ENCODE measurements around the gene SLC6A11.

Gene SLC6A11

GRCh38 chr3:10940106-10940505, 124.1 kb downstream of the SLC6A11 start:
- no peak overlapping the region for H3K27ac ChIP-seq (ENCODE audit: low read length, poor library complexity, severe bottlenecking)
- no peaks in the 10 kb centered on the region for H3K4me1 ChIP-seq (ENCODE audit: control insufficient read depth, insufficient read depth, low read depth, low read length)
- H3K27me3 ChIP-seq (ENCODE audit: control insufficient read depth in 1 of 2, insufficient read depth in 1 of 2, low read length in 2 of 2), result peaks cover 24 to 75% of the 10 kb centered on the region in 2 experiments
- no peak overlapping the region for H3K9ac ChIP-seq (ENCODE audit: low read length)
- no peak overlapping the region for H3K23ac ChIP-seq (ENCODE audit: low read length in 2 of 2)
- no peak overlapping the region for H3K18ac ChIP-seq (ENCODE audit: low read depth in 1 of 2, low read length in 2 of 2)
- no peak overlapping the region for H3K14ac ChIP-seq (ENCODE audit: low read length in 2 of 2)
- no peak overlapping the region for H3K4ac ChIP-seq (ENCODE audit: low read depth in 1 of 2, low read length in 2 of 2)
- DNase-seq, result no peak
- no peak overlapping the region for H4K8ac ChIP-seq (ENCODE audit: low read length)
- H2BK5ac ChIP-seq (ENCODE audit: low read depth, low read length, poor library complexity, severe bottlenecking), result no peak overlapping the region
- no peak overlapping the region for H2AK5ac ChIP-seq (ENCODE audit: low read length, severe bottlenecking)
- H2BK12ac ChIP-seq (ENCODE audit: low read length in 2 of 2), result no peak overlapping the region
- 75% methylated on average over 12 of the region's 12 CpGs for WGBS
- H2BK15ac ChIP-seq (ENCODE audit: low read depth, poor library complexity, severe bottlenecking), result no peak overlapping the region
- no peak overlapping the region for H4K91ac ChIP-seq (ENCODE audit: low read length)
- no peak overlapping the region for H2AFZ ChIP-seq (ENCODE audit: low read depth, low read length)
- no peak overlapping the region for H3K4me2 ChIP-seq (ENCODE audit: low read length, poor library complexity, severe bottlenecking)
- no peaks in the 10 kb centered on the region for H3K79me1 ChIP-seq (replicated peaks; ENCODE audit: low read length, poor library complexity, severe bottlenecking)
- H3K9me3 ChIP-seq (ENCODE audit: control insufficient read depth, low read length), result no peaks in the 10 kb centered on the region
- no peaks in the 10 kb centered on the region for H3K36me3 ChIP-seq (ENCODE audit: control insufficient read depth in 1 of 2, insufficient read depth in 2 of 2, low read depth in 1 of 2, low read length in 2 of 2)
- H2BK120ac ChIP-seq (ENCODE audit: low read depth, low read length), result no peak overlapping the region
- H3K4me3 ChIP-seq (ENCODE audit: insufficient read depth in 1 of 2, low read depth in 1 of 2, low read length in 2 of 2), result no peak overlapping the region

DNA sequence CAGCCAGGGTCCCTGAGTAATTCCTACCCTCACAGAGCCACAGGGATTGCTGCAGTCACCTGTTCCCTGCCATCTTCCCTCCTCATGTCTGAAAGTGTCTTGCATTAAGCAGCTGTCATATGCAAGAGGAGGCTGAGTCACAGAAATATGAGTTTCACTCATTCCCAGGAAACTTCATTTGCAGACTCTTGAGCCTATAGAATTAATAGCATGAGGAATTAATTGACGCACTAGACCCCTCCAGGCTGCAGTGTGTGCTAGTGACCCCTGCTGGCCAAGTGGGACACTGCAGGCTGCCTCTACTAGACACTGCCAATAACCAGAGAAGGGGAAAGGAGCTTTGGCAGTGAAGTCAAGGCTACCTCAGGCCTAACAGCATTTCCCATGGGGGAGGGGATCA, 125.9 kb downstream of the SLC6A11 start:
- no peak overlapping the region for H4K91ac ChIP-seq (ENCODE audit: low read length)
- no peak overlapping the region for H2AFZ ChIP-seq (ENCODE audit: low read depth, low read length)
- H3K23ac ChIP-seq (ENCODE audit: low read length in 2 of 2), result no peak overlapping the region
- H3K27ac ChIP-seq (ENCODE audit: low read length, poor library complexity, severe bottlenecking), result no peak overlapping the region
- no peak overlapping the region for H2BK15ac ChIP-seq (ENCODE audit: low read depth, poor library complexity, severe bottlenecking)
- H2AK5ac ChIP-seq (ENCODE audit: low read length, severe bottlenecking), result no peak overlapping the region
- no peak overlapping the region for H3K4me3 ChIP-seq (ENCODE audit: insufficient read depth in 1 of 2, low read depth in 1 of 2, low read length in 2 of 2)
- no peak overlapping the region for H3K9ac ChIP-seq (ENCODE audit: low read length)
- H3K4me1 ChIP-seq (ENCODE audit: control insufficient read depth, insufficient read depth, low read depth, low read length), result no peaks in the 10 kb centered on the region
- H3K4ac ChIP-seq (ENCODE audit: low read depth in 1 of 2, low read length in 2 of 2), result no peak overlapping the region
- peaks cover 12 to 80% of the 10 kb centered on the region in 2 experiments for H3K27me3 ChIP-seq (ENCODE audit: control insufficient read depth in 1 of 2, insufficient read depth in 1 of 2, low read length in 2 of 2)
- no peaks in the 10 kb centered on the region for H3K36me3 ChIP-seq (ENCODE audit: control insufficient read depth in 1 of 2, insufficient read depth in 2 of 2, low read depth in 1 of 2, low read length in 2 of 2)
- no peak overlapping the region for H3K18ac ChIP-seq (ENCODE audit: low read depth in 1 of 2, low read length in 2 of 2)
- no peak for DNase-seq
- no peak overlapping the region for H2BK120ac ChIP-seq (ENCODE audit: low read depth, low read length)
- no peak overlapping the region for H4K8ac ChIP-seq (ENCODE audit: low read length)
- no peaks in the 10 kb centered on the region for H3K79me1 ChIP-seq (replicated peaks; ENCODE audit: low read length, poor library complexity, severe bottlenecking)
- H2BK5ac ChIP-seq (ENCODE audit: low read depth, low read length, poor library complexity, severe bottlenecking), result no peak overlapping the region
- no peaks in the 10 kb centered on the region for H3K9me3 ChIP-seq (ENCODE audit: control insufficient read depth, low read length)
- no peak overlapping the region for H3K4me2 ChIP-seq (ENCODE audit: low read length, poor library complexity, severe bottlenecking)
- WGBS, result 0% methylated on average over 1 of the region's 1 CpG
- no peak overlapping the region for H3K14ac ChIP-seq (ENCODE audit: low read length in 2 of 2)
- H2BK12ac ChIP-seq (ENCODE audit: low read length in 2 of 2), result no peak overlapping the region

GRCh38 chr3:10942690-10943205, 126.7 kb downstream of the SLC6A11 start:
- Histone ChIP-seq H2BK15ac (ENCODE audit: low read depth, poor library complexity, severe bottlenecking) (no peak overlapping the region), H3K18ac (ENCODE audit: low read depth in 1 of 2, low read length in 2 of 2) (no peak overlapping the region), H3K4me2 (ENCODE audit: low read length, poor library complexity, severe bottlenecking) (no peak overlapping the region), H4K91ac (ENCODE audit: low read length) (no peak overlapping the region), H3K23ac (ENCODE audit: low read length in 2 of 2) (no peak overlapping the region), H2AK5ac (ENCODE audit: low read length, severe bottlenecking) (no peak overlapping the region), H3K79me1 (replicated peaks; ENCODE audit: low read length, poor library complexity, severe bottlenecking) (no peaks in the 10 kb centered on the region), H2BK12ac (ENCODE audit: low read length in 2 of 2) (no peak overlapping the region), H3K4ac (ENCODE audit: low read depth in 1 of 2, low read length in 2 of 2) (no peak overlapping the region), H3K27me3 (ENCODE audit: control insufficient read depth in 1 of 2, insufficient read depth in 1 of 2, low read length in 2 of 2) (peaks cover 5 to 80% of the 10 kb centered on the region in 2 experiments), H2AFZ (ENCODE audit: low read depth, low read length) (no peak overlapping the region), H3K27ac (ENCODE audit: low read length, poor library complexity, severe bottlenecking) (no peak overlapping the region), H3K4me1 (ENCODE audit: control insufficient read depth, insufficient read depth, low read depth, low read length) (no peaks in the 10 kb centered on the region), H2BK120ac (ENCODE audit: low read depth, low read length) (no peak overlapping the region), H3K4me3 (ENCODE audit: insufficient read depth in 1 of 2, low read depth in 1 of 2, low read length in 2 of 2) (no peak overlapping the region), H3K9ac (ENCODE audit: low read length) (no peak overlapping the region), H3K9me3 (ENCODE audit: control insufficient read depth, low read length) (no peaks in the 10 kb centered on the region), H3K14ac (ENCODE audit: low read length in 2 of 2) (no peak overlapping the region), H2BK5ac (ENCODE audit: low read depth, low read length, poor library complexity, severe bottlenecking) (no peak overlapping the region), H4K8ac (ENCODE audit: low read length) (no peak overlapping the region), H3K36me3 (ENCODE audit: control insufficient read depth in 1 of 2, insufficient read depth in 2 of 2, low read depth in 1 of 2, low read length in 2 of 2) (no peaks in the 10 kb centered on the region)
- DNase-seq, result no peak
- whole genome bisulfite sequencing, result 47% methylated on average over 2 of the region's 4 CpGs

GRCh38 chr3:10944866-10945265, 128.8 kb downstream of the SLC6A11 start:
- Histone ChIP-seq H2BK5ac (ENCODE audit: low read depth, low read length, poor library complexity, severe bottlenecking) (no peak overlapping the region), H2BK12ac (ENCODE audit: low read length in 2 of 2) (no peak overlapping the region), H3K4ac (ENCODE audit: low read depth in 1 of 2, low read length in 2 of 2) (no peak overlapping the region), H3K79me1 (replicated peaks; ENCODE audit: low read length, poor library complexity, severe bottlenecking) (no peaks in the 10 kb centered on the region), H3K27me3 (ENCODE audit: control insufficient read depth in 1 of 2, insufficient read depth in 1 of 2, low read length in 2 of 2) (peaks cover 13 to 83% of the 10 kb centered on the region in 2 experiments), H4K8ac (ENCODE audit: low read length) (no peak overlapping the region), H3K36me3 (ENCODE audit: control insufficient read depth in 1 of 2, insufficient read depth in 2 of 2, low read depth in 1 of 2, low read length in 2 of 2) (no peaks in the 10 kb centered on the region), H3K4me3 (ENCODE audit: insufficient read depth in 1 of 2, low read depth in 1 of 2, low read length in 2 of 2) (no peak overlapping the region), H3K27ac (ENCODE audit: low read length, poor library complexity, severe bottlenecking) (no peak overlapping the region), H3K23ac (ENCODE audit: low read length in 2 of 2) (no peak overlapping the region), H3K18ac (ENCODE audit: low read depth in 1 of 2, low read length in 2 of 2) (no peak overlapping the region), H2AK5ac (ENCODE audit: low read length, severe bottlenecking) (no peak overlapping the region), H3K4me1 (ENCODE audit: control insufficient read depth, insufficient read depth, low read depth, low read length) (no peaks in the 10 kb centered on the region), H2BK15ac (ENCODE audit: low read depth, poor library complexity, severe bottlenecking) (no peak overlapping the region), H4K91ac (ENCODE audit: low read length) (no peak overlapping the region), H3K14ac (ENCODE audit: low read length in 2 of 2) (no peak overlapping the region), H2BK120ac (ENCODE audit: low read depth, low read length) (no peak overlapping the region), H3K4me2 (ENCODE audit: low read length, poor library complexity, severe bottlenecking) (no peak overlapping the region), H3K9ac (ENCODE audit: low read length) (no peak overlapping the region), H2AFZ (ENCODE audit: low read depth, low read length) (no peak overlapping the region), H3K9me3 (ENCODE audit: control insufficient read depth, low read length) (no peaks in the 10 kb centered on the region)
- WGBS, result 91% methylated on average over 8 of the region's 8 CpGs
- no peak for DNase-seq
